ENCODE results near the gene SERGEF. TPM values are rescaled to one million over a fixed set of nuclear protein-coding genes. Genes with fewer than 3 reads are reported as not detected.

Gene SERGEF
- total and polyA plus RNA-seq, 8 donors: 16.2 to 26.1 (median 19.7) TPM

GRCh38 chr11:17851697-17852096 lies 161.2 kb downstream of the SERGEF start:
- Histone ChIP-seq H3K27ac (no peak overlapping the region), H3K4me1 (no peaks in the 10 kb centered on the region), H3K4me3 (no peak overlapping the region), H3K9me3 (no peaks in the 10 kb centered on the region), H3K36me3 (peaks cover 0 to 6% of the 10 kb centered on the region in 2 donors), H3K27me3 (no peaks in the 10 kb centered on the region)
- intact Hi-C loops (cut with DNase I): no loop called here
- TF ChIP-seq CTCF (IDR thresholded peaks at IDR 0.05): no peak
- DNase-seq (no peak), ATAC-seq (no peak)

GRCh38 chr11:17850336-17850735 lies 162.5 kb downstream of the SERGEF start:
- no peaks in the 10 kb centered on the region for H3K27me3 ChIP-seq
- no peak overlapping the region for H3K4me3 ChIP-seq
- H3K9me3 ChIP-seq: no peaks in the 10 kb centered on the region
- H3K27ac ChIP-seq: no peak overlapping the region
- ATAC-seq (no peak), DNase-seq (no peak)
- H3K36me3 ChIP-seq: peaks cover 0 to 6% of the 10 kb centered on the region in 2 donors
- TF ChIP-seq CTCF (IDR thresholded peaks at IDR 0.05): no peak
- no peaks in the 10 kb centered on the region for H3K4me1 ChIP-seq
- intact Hi-C loops (cut with DNase I): no loop called here

DNA sequence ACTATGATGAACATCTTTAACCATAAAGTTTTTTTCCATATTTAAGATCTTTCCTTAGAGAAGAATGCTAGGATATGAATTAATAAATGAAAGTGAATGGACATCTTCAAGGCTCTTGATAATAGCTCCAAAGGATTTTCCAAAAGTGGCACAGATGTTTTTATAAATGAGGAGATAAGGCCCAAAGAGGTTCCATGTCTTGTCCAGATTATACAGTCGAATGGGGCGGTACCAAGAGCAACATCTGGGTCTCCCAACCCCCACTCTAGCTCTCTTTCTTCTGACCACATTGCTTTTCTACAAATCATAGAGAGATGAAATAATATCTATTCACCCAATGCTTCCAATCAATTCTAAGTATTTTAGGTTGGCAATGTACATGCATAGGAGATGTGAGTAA lies 164.1 kb downstream of the SERGEF start:
- Histone ChIP-seq H3K36me3 (peaks cover 0 to 6% of the 10 kb centered on the region in 2 donors), H3K9me3 (no peaks in the 10 kb centered on the region), H3K4me3 (no peak overlapping the region), H3K27ac (no peak overlapping the region), H3K4me1 (no peaks in the 10 kb centered on the region), H3K27me3 (no peaks in the 10 kb centered on the region)
- no peak for ATAC-seq
- intact Hi-C loops (cut with DNase I): no loop called here
- no peak for DNase-seq
- no peak for TF ChIP-seq CTCF (IDR thresholded peaks at IDR 0.05)

GRCh38 chr11:17846852-17847453 lies 165.9 kb downstream of the SERGEF start:
- intact Hi-C loops (cut with DNase I): no loop called here
- Histone ChIP-seq H3K4me3 (no peak overlapping the region), H3K27me3 (no peaks in the 10 kb centered on the region), H3K36me3 (peaks cover 0 to 6% of the 10 kb centered on the region in 2 donors), H3K27ac (no peak overlapping the region), H3K9me3 (no peaks in the 10 kb centered on the region), H3K4me1 (no peaks in the 10 kb centered on the region)
- TF ChIP-seq CTCF (IDR thresholded peaks at IDR 0.05): no peak
- ATAC-seq (no peak), DNase-seq (no peak)

GRCh38 chr11:17845431-17845881 lies 167.4 kb downstream of the SERGEF start:
- Histone ChIP-seq H3K36me3 (no peaks in the 10 kb centered on the region), H3K9me3 (no peaks in the 10 kb centered on the region), H3K27me3 (no peaks in the 10 kb centered on the region), H3K27ac (no peak overlapping the region), H3K4me3 (no peak overlapping the region), H3K4me1 (no peaks in the 10 kb centered on the region)
- intact Hi-C loops (cut with DNase I): no loop called here
- ATAC-seq (peak; percentile 69), DNase-seq (no peak)
- no peak for TF ChIP-seq CTCF (IDR thresholded peaks at IDR 0.05)

Measured in left lung (tissue), 10 donors.